OCI-LY1 (cell line): ENCODE data around the gene SLTM.
A peak's percentile ranks its signal among the peaks of the same experiment; 100 is the strongest.
"Not testable (repeated sequence)": the region's sequence is repeated elsewhere in the genome, so short reads cannot be mapped to it uniquely, and the experiment has no call there.

Source experiments
- H2AFZ ChIP-seq: fragments of 200-600 bp; sonication (generic), shearing (Covaris generic); 2 replicates; pipeline ENCODE4 v1.6.0; 2014; ENCODE audit warnings: antibody characterized with exemption, mild to moderate bottlenecking, low read length
- H3F3A ChIP-seq: fragments of 200-600 bp; sonication (generic), shearing (Covaris generic); 2 replicates; pipeline ENCODE4 v1.6.0; 2014; ENCODE audit warnings: mild to moderate bottlenecking, antibody characterized with exemption, low read length, moderate library complexity; ENCODE audit not compliant: insufficient read depth
- H3K27ac ChIP-seq: fragments of 200-600 bp; sonication (generic); 2 replicates; pipeline ENCODE4 v1.5.1; 2014; ENCODE audit warnings: low read length, mixed run types, mild to moderate bottlenecking, low read depth; ENCODE audit not compliant: poor library complexity, severe bottlenecking
- H3K27me3 ChIP-seq: fragments of 200-600 bp; sonication (generic); 2 replicates; pipeline ENCODE4 v1.6.0; 2014; ENCODE audit warnings: antibody characterized with exemption, mild to moderate bottlenecking, low read length, moderate library complexity; ENCODE audit not compliant: insufficient read depth
- H3K36me3 ChIP-seq: fragments of 200-600 bp; sonication (generic); 2 replicates; pipeline ENCODE4 v1.6.1; 2014; ENCODE audit warnings: mild to moderate bottlenecking, antibody characterized with exemption, low read length, moderate library complexity, mixed read lengths; ENCODE audit not compliant: insufficient read depth
- H3K4me1 ChIP-seq: fragments of 200-600 bp; sonication (generic); 2 replicates; pipeline ENCODE4 v1.5.1; 2014; ENCODE audit warnings: mild to moderate bottlenecking, low read length, moderate library complexity; ENCODE audit not compliant: insufficient read depth, severe bottlenecking
- H3K4me2 ChIP-seq: fragments of 200-600 bp; sonication (generic), shearing (Covaris generic); 2 replicates; pipeline ENCODE4 v1.6.1; 2014; ENCODE audit warnings: low read length
- H3K4me3 ChIP-seq: fragments of 200-600 bp; sonication (generic); 2 replicates; pipeline ENCODE4 v1.5.1; 2014; ENCODE audit warnings: low read length, low read depth, mild to moderate bottlenecking, mixed read lengths; ENCODE audit not compliant: poor library complexity, severe bottlenecking
- H3K79me2 ChIP-seq: fragments of 200-600 bp; shearing (Covaris generic); 2 replicates; pipeline ENCODE4 v1.6.1; 2016; ENCODE audit warnings: mixed run types, low read length, mixed read lengths; ENCODE audit not compliant: insufficient read depth
- H3K9ac ChIP-seq: fragments of 200-600 bp; sonication (generic), shearing (Covaris generic); 2 replicates; pipeline ENCODE4 v1.6.1; 2014; ENCODE audit warnings: mild to moderate bottlenecking, low read length, mixed read lengths
- H3K9me2 ChIP-seq: fragments of 200-600 bp; sonication (generic), shearing (Covaris generic); 2 replicates; pipeline ENCODE4 v1.6.1; 2014; ENCODE audit warnings: low read depth, mild to moderate bottlenecking, low read length, mixed read lengths
- H3K9me3 ChIP-seq: fragments of 200-600 bp; shearing (Covaris generic); 2 replicates; pipeline ENCODE4 v1.6.1; 2014; ENCODE audit warnings: low read length, mixed read lengths
- H4K20me1 ChIP-seq: fragments of 200-600 bp; sonication (generic), shearing (Covaris generic); 2 replicates; pipeline ENCODE4 v1.6.0; 2016; ENCODE audit warnings: mild to moderate bottlenecking, low read length; ENCODE audit not compliant: insufficient read depth
- CTCF ChIP-seq: fragments of 200-600 bp; sonication (generic), shearing (Covaris generic); IDR thresholded peaks from 2 replicates; pipeline ENCODE4 v1.5.1; 2017; ENCODE audit warnings: mild to moderate bottlenecking, antibody characterized with exemption, low read length, moderate library complexity, mixed read lengths
- EZH2 ChIP-seq: fragments of 200-600 bp; sonication (generic), shearing (Covaris generic); IDR thresholded peaks from 2 replicates; pipeline ENCODE4 v1.8.0; 2017; ENCODE audit warnings: borderline replicate concordance, mixed run types, mild to moderate bottlenecking, antibody characterized with exemption, low read length, moderate library complexity, mixed read lengths

Gene SLTM

DNA sequence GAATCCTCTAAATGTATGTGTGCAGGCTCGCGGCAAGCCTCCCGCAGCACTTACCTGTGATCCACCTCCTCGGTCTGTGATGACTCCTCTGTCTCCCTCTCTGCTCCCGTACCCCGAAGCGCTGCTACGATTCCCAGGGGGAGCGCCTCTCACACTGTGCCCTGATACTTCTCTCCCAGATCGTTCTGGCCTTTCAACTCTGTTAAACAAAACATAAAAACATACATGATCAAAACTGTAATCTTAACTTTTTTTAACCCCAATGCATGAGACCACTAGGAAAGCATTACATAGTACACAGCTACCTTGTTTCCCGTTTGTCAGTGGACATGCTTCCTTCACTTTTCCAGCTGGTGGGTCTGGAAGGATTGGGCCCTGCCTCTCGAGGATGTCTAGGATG, 46.6 kb downstream of the SLTM start:
- Histone ChIP-seq H3K36me3 (peaks cover 99% of the 10 kb centered on the region), H4K20me1 (no peaks in the 10 kb centered on the region), H3F3A (no peaks in the 10 kb centered on the region), H3K4me3 (no peak overlapping the region), H3K9ac (no peak overlapping the region), H3K27me3 (no peaks in the 10 kb centered on the region), H3K79me2 (no peaks in the 10 kb centered on the region), H3K9me2 (no peaks in the 10 kb centered on the region), H2AFZ (no peak overlapping the region), H3K9me3 (no peaks in the 10 kb centered on the region), H3K27ac (no peak overlapping the region), H3K4me2 (no peak overlapping the region), H3K4me1 (no peaks in the 10 kb centered on the region)
- no peak for TF ChIP-seq EZH2
- no peak for TF ChIP-seq CTCF

DNA sequence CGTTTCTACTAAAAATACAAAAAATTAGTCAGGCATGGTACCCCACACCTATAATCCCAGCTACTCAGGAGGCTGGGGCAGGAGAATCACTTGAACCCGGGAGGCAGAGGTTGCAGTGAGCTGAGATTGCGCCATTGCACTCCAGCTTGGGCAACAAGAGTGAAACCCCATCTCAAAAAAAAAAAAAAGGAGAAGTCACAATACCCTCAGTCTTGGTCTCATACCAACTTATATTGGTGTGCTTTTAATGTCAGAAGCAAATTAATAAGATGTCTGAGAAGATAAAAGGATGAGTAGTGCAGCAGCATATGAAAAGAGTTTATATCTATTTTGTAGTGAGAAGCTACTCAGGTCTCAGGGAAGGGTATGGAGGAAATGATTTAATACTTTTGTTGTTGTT, 49.6 kb downstream of the SLTM start:
- not testable (repeated sequence) for H3F3A ChIP-seq, H3K4me1 ChIP-seq, H3K9me2 ChIP-seq, H3K27ac ChIP-seq, H3K9me3 ChIP-seq, H3K4me3 ChIP-seq, H2AFZ ChIP-seq, H4K20me1 ChIP-seq, H3K79me2 ChIP-seq, H3K9ac ChIP-seq, H3K27me3 ChIP-seq, H3K4me2 ChIP-seq
- peaks cover 100% of the 10 kb centered on the region for H3K36me3 ChIP-seq

DNA sequence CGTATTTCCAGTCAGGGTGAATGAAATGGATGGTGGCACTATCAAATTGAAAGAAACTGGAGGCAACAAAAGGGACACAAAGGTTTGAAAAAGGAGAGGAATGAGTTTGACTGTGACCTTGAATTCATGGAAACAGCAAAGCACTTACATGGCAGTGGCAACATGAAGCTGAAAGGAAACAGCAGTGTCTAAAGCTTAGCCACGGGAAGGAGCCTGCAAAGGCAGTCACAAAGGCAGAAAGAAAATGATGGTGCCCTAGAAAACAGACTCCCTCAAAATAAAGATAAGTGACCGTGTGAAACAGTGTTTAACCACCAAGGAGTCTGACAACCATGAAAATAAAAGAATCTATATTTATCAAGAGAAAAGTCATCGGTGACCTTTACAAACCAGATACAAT, 51.2 kb downstream of the SLTM start:
- TF ChIP-seq CTCF (no peak), EZH2 (no peak)
- no peaks in the 10 kb centered on the region for H3K9me3 ChIP-seq
- H3K36me3 ChIP-seq: peaks cover 97% of the 10 kb centered on the region
- H3K9ac ChIP-seq: no peak overlapping the region
- H3K4me2 ChIP-seq: no peak overlapping the region
- H3K79me2 ChIP-seq: no peaks in the 10 kb centered on the region
- 0 out of 2 replicates have a peak, but pooled peaks cover 4% of the 10 kb centered on the region for H3F3A ChIP-seq
- no peaks in the 10 kb centered on the region for H3K9me2 ChIP-seq
- H3K27ac ChIP-seq: no peak overlapping the region
- H4K20me1 ChIP-seq: no peaks in the 10 kb centered on the region
- H3K4me1 ChIP-seq: peaks cover 7% of the 10 kb centered on the region
- no peak overlapping the region for H2AFZ ChIP-seq
- no peak overlapping the region for H3K4me3 ChIP-seq
- no peaks in the 10 kb centered on the region for H3K27me3 ChIP-seq

DNA sequence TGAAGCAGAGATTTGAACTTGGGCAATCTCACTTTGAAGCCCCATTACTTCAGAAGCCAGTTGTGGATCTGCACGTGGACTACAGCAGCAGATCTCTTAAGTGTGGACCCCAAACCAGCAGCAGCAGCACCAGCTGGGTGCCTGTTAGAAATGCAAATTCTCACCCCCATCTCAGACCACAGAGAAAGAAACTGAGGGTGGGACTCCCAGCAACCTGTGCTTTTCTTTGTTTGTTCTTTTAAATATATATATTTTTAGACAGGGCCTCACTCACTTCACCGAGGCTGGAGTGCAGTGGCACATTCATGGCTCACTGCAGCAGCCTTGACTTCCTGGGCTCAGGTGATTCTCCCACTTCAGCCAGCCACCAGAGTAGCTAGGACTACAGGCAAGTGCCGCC, 53.2 kb downstream of the SLTM start:
- H2AFZ ChIP-seq: no peak overlapping the region
- no peak overlapping the region for H3K4me2 ChIP-seq
- H4K20me1 ChIP-seq: no peaks in the 10 kb centered on the region
- no peak for TF ChIP-seq CTCF
- no peak for TF ChIP-seq EZH2
- peak overlapping the region; percentile 63 for H3K27ac ChIP-seq
- peaks cover 7% of the 10 kb centered on the region for H3K4me1 ChIP-seq
- H3K9ac ChIP-seq: no peak overlapping the region
- no peaks in the 10 kb centered on the region for H3K79me2 ChIP-seq
- no peaks in the 10 kb centered on the region for H3K9me3 ChIP-seq
- peaks cover 78% of the 10 kb centered on the region for H3K36me3 ChIP-seq
- H3K4me3 ChIP-seq: no peak overlapping the region
- H3K27me3 ChIP-seq: no peaks in the 10 kb centered on the region
- H3K9me2 ChIP-seq: no peaks in the 10 kb centered on the region
- H3F3A ChIP-seq: 0 out of 2 replicates have a peak, but pooled peaks cover 4% of the 10 kb centered on the region
